ENCODE measurements around the gene DBF4B.

DBF4B gene

GRCh38 chr17:44778656-44779210, 70.3 kb downstream of the DBF4B start:
- DNase-seq, result no peak

- DNase-seq, result peak; percentile 71 to 78
Observed at GRCh38 chr17:44779211-44780025, 71.0 kb downstream of the DBF4B start.

- no peak for DNase-seq
Observed at GRCh38 chr17:44780161-44780560, 71.7 kb downstream of the DBF4B start.

GRCh38 chr17:44780845-44781480, 72.5 kb downstream of the DBF4B start:
- DNase-seq, result no peak

GRCh38 chr17:44781551-44782325, 73.3 kb downstream of the DBF4B start:
- no peak for DNase-seq

GRCh38 chr17:44782326-44782850, 73.9 kb downstream of the DBF4B start:
- no peak for DNase-seq

- DNase-seq, result no peak
Observed at GRCh38 chr17:44785921-44786320, 77.5 kb downstream of the DBF4B start.

GRCh38 chr17:44786551-44787081, 78.2 kb downstream of the DBF4B start:
- DNase-seq, result no peak

GRCh38 chr17:44787271-44787940, 78.9 kb downstream of the DBF4B start:
- DNase-seq, result no peak

GRCh38 chr17:44788139-44788538, 79.7 kb downstream of the DBF4B start:
- no peak for DNase-seq

GRCh38 chr17:44792276-44792675, 83.8 kb downstream of the DBF4B start:
- no peak for DNase-seq

- no peak for DNase-seq
Observed at GRCh38 chr17:44793885-44794842, 85.7 kb downstream of the DBF4B start.

GRCh38 chr17:44794851-44795413, 86.5 kb downstream of the DBF4B start:
- DNase-seq, result no peak

- no peak for DNase-seq
Observed at GRCh38 chr17:44795421-44795820, 87.0 kb downstream of the DBF4B start.

GRCh38 chr17:44795928-44796327, 87.5 kb downstream of the DBF4B start:
- no peak for DNase-seq

- no peak for DNase-seq
Observed at GRCh38 chr17:44796731-44797130, 88.3 kb downstream of the DBF4B start.

GRCh38 chr17:44797802-44798201, 89.3 kb downstream of the DBF4B start:
- no peak for DNase-seq

- DNase-seq, result no peak
Observed at GRCh38 chr17:44798356-44798755, 89.9 kb downstream of the DBF4B start.

Measured in NCI-H2081 (cell line).